DOHH2 (cell line): ENCODE results near the gene GGT6.

Experiments used
- CTCF ChIP-seq: fragments of 200-600 bp; sonication (generic); IDR thresholded peaks from one replicate; pipeline ENCODE4 v1.5.1; 2014; ENCODE audit warnings: antibody characterized with exemption, mild to moderate bottlenecking, low read depth, low read length; ENCODE audit not compliant: poor library complexity, severe bottlenecking
- EZH2phosphoT487 ChIP-seq: fragments of 200-600 bp; sonication (generic); IDR thresholded peaks from 2 replicates; pipeline ENCODE4 v1.6.1; 2017; ENCODE audit warnings: borderline replicate concordance, mild to moderate bottlenecking, antibody characterized with exemption, low read length, moderate library complexity, mixed read lengths

- TF ChIP-seq CTCF (no peak), EZH2phosphoT487 (no peak)
Observed at GRCh38 chr17:4573669-4574068, 13.3 kb upstream of the GGT6 start.
